IPS DF 6.9 (cell line): ENCODE measurements around the gene TFPT.

Source experiments
- DNase-seq: peaks from one replicate; pipeline ENCODE4 v3.0.0-alpha.2; 2013; ENCODE audit warnings: low read depth, low spot score
- H3K27ac ChIP-seq: one replicate; pipeline ENCODE4 v1.5.1; 2013; ENCODE audit warnings: low read length, control low read depth
- H3K27me3 ChIP-seq: 2 replicates; pipeline ENCODE4 v1.6.1; 2013; ENCODE audit warnings: mild to moderate bottlenecking, low read length; ENCODE audit not compliant: control insufficient read depth, insufficient read depth
- H3K36me3 ChIP-seq: 2 replicates; pipeline ENCODE4 v1.6.1; 2013; ENCODE audit warnings: low read length; ENCODE audit not compliant: control insufficient read depth, insufficient read depth
- H3K4me1 ChIP-seq: 2 replicates; pipeline ENCODE4 v1.6.1; 2013; ENCODE audit warnings: low read length; ENCODE audit not compliant: control insufficient read depth, insufficient read depth
- H3K4me3 ChIP-seq: 2 replicates; pipeline ENCODE4 v1.5.1; 2013; ENCODE audit warnings: mild to moderate bottlenecking, low read length
- H3K9me3 ChIP-seq: 2 replicates; pipeline ENCODE4 v1.6.1; 2013; ENCODE audit warnings: low read length, inconsistent platforms; ENCODE audit not compliant: control insufficient read depth, insufficient read depth
- WGBS: extraction: QIAGEN DNeasy Blood & Tissue Kit; methylation state at CpG from one replicate; pipeline ENCODE4 v1.1.7; 2013; ENCODE audit warnings: mixed read lengths, missing lambda C conversion rate; ENCODE audit not compliant: insufficient read length, insufficient coverage; 5-methylcytosine and 5-hydroxymethylcytosine counted together

The TFPT gene

GRCh38 chr19:54133957-54134590 lies 18.6 kb upstream of the TFPT start:
- H3K4me1 ChIP-seq: peaks cover 4% of the 10 kb centered on the region; the same call in 1 of the 2 replicates
- no peak for DNase-seq
- no peaks in the 10 kb centered on the region for H3K9me3 ChIP-seq
- no peaks in the 10 kb centered on the region for H3K27me3 ChIP-seq
- no peak overlapping the region for H3K4me3 ChIP-seq
- H3K27ac ChIP-seq: no peak overlapping the region
- peaks cover 13% of the 10 kb centered on the region for H3K36me3 ChIP-seq
- WGBS: no CpG with 5 or more reads among the region's 2 CpGs

DNA sequence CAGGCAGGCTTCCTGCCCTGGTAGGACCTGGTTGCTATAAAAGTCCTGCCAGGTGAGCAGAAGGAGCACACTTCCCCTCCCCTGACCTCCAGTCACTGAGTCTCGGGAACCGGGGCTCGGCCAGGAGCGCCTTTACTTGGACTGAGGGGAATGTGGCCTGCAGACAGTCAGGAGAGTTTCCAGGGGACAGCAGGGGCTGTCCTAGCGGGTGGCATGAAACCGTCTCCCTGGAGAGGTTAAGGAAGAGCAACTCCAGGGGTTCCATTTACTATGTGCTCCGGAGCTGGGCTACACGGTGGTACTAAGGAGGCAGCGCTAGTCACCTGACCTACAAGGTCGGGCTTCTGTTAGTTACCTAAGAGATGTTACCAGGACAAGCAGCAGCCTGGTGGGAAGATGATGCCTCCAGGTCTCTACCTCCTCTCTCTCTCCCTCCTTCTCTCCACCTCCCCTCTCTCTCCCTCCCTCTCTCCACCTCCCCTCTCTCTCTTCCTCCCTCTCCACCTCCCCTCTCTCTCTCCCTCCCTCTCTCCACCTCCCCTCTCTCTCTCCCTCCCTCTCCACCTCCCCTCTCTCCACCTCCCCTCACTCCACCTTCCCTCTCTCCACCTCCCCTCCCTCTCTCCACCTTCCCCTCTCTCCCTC lies 18.0 kb upstream of the TFPT start:
- Histone ChIP-seq H3K4me1 (no peaks in the 10 kb centered on the region), H3K4me3 (no peak overlapping the region), H3K27ac (no peak overlapping the region), H3K9me3 (no peaks in the 10 kb centered on the region), H3K27me3 (no peaks in the 10 kb centered on the region), H3K36me3 (peaks cover 19% of the 10 kb centered on the region)
- no CpG with 5 or more reads among the region's 10 CpGs for WGBS
- DNase-seq: no peak

DNA sequence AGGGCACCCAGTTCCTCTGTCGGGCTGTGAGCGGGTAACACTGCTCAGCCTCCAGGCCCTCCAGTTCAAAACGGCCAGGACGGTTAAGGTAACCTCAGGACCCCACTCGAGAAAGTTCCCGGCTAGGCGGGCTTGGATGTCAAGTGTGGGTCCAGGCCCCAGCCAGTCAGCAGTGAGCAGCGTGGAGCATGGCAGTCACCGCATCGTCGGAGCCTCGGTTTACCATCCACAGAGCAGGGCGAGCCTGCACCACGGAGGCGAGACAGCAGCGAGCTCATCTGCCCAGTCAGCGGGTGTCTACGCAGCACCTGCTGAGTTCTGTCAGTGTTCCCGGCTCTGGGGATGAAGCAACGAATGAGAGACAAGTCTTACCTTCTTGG lies 14.2 kb upstream of the TFPT start:
- no peak for DNase-seq
- no peaks in the 10 kb centered on the region for H3K27me3 ChIP-seq
- H3K27ac ChIP-seq: no peak overlapping the region
- no peaks in the 10 kb centered on the region for H3K9me3 ChIP-seq
- H3K4me3 ChIP-seq: no peak overlapping the region
- no CpG with 5 or more reads among the region's 20 CpGs for WGBS
- peaks cover 37% of the 10 kb centered on the region for H3K36me3 ChIP-seq
- no peaks in the 10 kb centered on the region for H3K4me1 ChIP-seq

DNA sequence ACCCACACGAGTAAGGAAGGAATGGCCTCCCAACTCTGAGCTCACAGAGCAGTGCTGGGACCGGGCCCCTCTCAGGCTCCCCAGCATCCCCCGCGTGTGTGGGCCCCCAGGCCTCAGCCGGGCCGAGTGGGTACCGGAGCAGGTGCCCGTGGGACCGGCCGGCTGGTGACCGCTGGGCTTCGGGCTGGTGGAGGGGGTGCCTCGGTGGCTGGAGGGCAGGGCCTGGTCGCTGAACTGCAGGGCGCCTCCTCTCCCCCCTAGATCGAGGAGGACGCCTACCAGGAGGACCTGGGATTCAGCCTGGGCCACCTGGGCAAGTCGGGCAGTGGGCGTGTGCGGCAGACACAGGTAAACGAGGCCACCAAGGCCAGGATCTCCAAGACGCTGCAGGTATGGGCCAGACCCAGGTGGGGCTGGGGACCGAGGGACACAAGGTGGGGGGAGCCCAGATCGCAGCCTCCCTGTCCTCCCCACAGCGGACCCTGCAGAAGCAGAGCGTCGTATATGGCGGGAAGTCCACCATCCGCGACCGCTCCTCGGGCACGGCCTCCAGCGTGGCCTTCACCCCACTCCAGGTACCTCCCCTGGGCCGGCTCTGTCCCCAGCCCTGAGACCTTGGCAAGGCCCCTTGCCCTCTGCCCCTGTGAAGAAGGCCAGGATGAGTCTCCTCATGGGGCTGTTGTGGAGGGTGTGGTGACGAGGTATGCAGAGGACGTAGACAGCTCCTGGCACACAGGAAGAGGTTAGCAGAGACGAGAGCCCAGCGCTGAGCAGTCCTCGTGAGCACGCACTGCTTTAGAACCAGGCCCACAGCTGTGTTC lies 13.5 kb upstream of the TFPT start:
- H3K4me3 ChIP-seq: no peak overlapping the region
- no peaks in the 10 kb centered on the region for H3K27me3 ChIP-seq
- no peaks in the 10 kb centered on the region for H3K4me1 ChIP-seq
- no peak for DNase-seq
- H3K9me3 ChIP-seq: no peaks in the 10 kb centered on the region
- H3K27ac ChIP-seq: no peak overlapping the region
- WGBS: no CpG with 5 or more reads among the region's 41 CpGs
- H3K36me3 ChIP-seq: peaks cover 43% of the 10 kb centered on the region

GRCh38 chr19:54128441-54128725 lies 12.9 kb upstream of the TFPT start:
- no peak for DNase-seq
- no peaks in the 10 kb centered on the region for H3K9me3 ChIP-seq
- H3K27me3 ChIP-seq: no peaks in the 10 kb centered on the region
- no CpG with 5 or more reads among the region's 20 CpGs for WGBS
- peaks cover 49% of the 10 kb centered on the region for H3K36me3 ChIP-seq
- H3K4me3 ChIP-seq: no peak overlapping the region
- H3K27ac ChIP-seq: no peak overlapping the region
- H3K4me1 ChIP-seq: no peaks in the 10 kb centered on the region

- no peaks in the 10 kb centered on the region for H3K9me3 ChIP-seq
- peaks cover 54% of the 10 kb centered on the region for H3K36me3 ChIP-seq
- H3K27me3 ChIP-seq: no peaks in the 10 kb centered on the region
- DNase-seq: no peak
- H3K27ac ChIP-seq: no peak overlapping the region
- no peaks in the 10 kb centered on the region for H3K4me1 ChIP-seq
- no peak overlapping the region for H3K4me3 ChIP-seq
- WGBS: no CpG with 5 or more reads among the region's 44 CpGs
Measured at GRCh38 chr19:54127688-54128440, 12.4 kb upstream of the TFPT start.

GRCh38 chr19:54125713-54126112 lies 10.3 kb upstream of the TFPT start:
- no peak for DNase-seq
- no peaks in the 10 kb centered on the region for H3K4me1 ChIP-seq
- H3K36me3 ChIP-seq: peaks cover 62% of the 10 kb centered on the region
- H3K4me3 ChIP-seq: no peak overlapping the region
- no peak overlapping the region for H3K27ac ChIP-seq
- WGBS: no CpG with 5 or more reads among the region's 9 CpGs
- H3K27me3 ChIP-seq: no peaks in the 10 kb centered on the region
- no peaks in the 10 kb centered on the region for H3K9me3 ChIP-seq

DNA sequence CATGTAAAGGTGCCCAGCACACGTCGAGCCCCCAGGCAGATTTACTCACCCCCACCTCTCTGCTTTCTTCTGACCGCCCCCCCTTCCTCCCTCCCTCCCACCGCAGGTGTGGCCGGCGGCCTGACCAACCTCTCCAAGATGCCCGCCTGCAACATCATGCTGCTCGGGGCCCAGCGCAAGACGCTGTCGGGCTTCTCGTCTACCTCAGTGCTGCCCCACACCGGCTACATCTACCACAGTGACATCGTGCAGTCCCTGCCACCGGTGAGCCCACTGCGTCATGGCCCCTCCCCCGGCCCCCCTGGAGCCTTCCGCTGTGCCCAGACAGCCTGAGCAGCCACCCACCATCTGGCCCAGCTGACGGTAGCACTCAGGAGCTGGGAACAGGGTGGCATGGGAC lies 8.9 kb upstream of the TFPT start:
- no peak for DNase-seq
- Histone ChIP-seq H3K36me3 (peaks cover 64% of the 10 kb centered on the region), H3K4me3 (no peak overlapping the region), H3K9me3 (no peaks in the 10 kb centered on the region), H3K4me1 (no peaks in the 10 kb centered on the region), H3K27ac (no peak overlapping the region), H3K27me3 (no peaks in the 10 kb centered on the region)
- WGBS: no CpG with 5 or more reads among the region's 19 CpGs

GRCh38 chr19:54123682-54124081 lies 8.2 kb upstream of the TFPT start:
- no peak for DNase-seq
- no peaks in the 10 kb centered on the region for H3K4me1 ChIP-seq
- no peak overlapping the region for H3K4me3 ChIP-seq
- WGBS: no CpG with 5 or more reads among the region's 17 CpGs
- no peaks in the 10 kb centered on the region for H3K27me3 ChIP-seq
- peaks cover 57% of the 10 kb centered on the region for H3K36me3 ChIP-seq
- no peak overlapping the region for H3K27ac ChIP-seq
- no peaks in the 10 kb centered on the region for H3K9me3 ChIP-seq

GRCh38 chr19:54121259-54121658 lies 5.8 kb upstream of the TFPT start:
- no peak overlapping the region for H3K4me3 ChIP-seq
- no peak for DNase-seq
- H3K9me3 ChIP-seq: no peaks in the 10 kb centered on the region
- H3K4me1 ChIP-seq: no peaks in the 10 kb centered on the region
- no CpG with 5 or more reads among the region's 10 CpGs for WGBS
- H3K27ac ChIP-seq: no peak overlapping the region
- H3K27me3 ChIP-seq: no peaks in the 10 kb centered on the region
- peaks cover 47% of the 10 kb centered on the region for H3K36me3 ChIP-seq
